Right lung (tissue), 5 donors: ENCODE data around the gene EIF4G1. TPM values are rescaled to one million over a fixed set of nuclear protein-coding genes. Genes with fewer than 3 reads are reported as not detected.

Experiments used
- DNase-seq, 2 donors: peaks; one replicate each; pipeline ENCODE4 v3.0.0-alpha.2; 2013
- polyA plus RNA-seq, 5 donors: library from polyadenylated mRNA; unstranded; fragments of 120-200 nt; gene quantifications; one replicate each; pipeline versions ENCODE4 v1.2.1 to v1.2.3, GENCODE V29; 2013; ENCODE audit warnings: inconsistent platforms in 1 of 5, low replicate concordance in 1 of 5; ENCODE audit not compliant: insufficient read length in 5 of 5, insufficient read depth in 1 of 5

The EIF4G1 gene
- polyA plus RNA-seq, 5 donors: 141 to 216 (median 161) TPM

GRCh38 chr3:184347321-184348056 is 33.1 kb downstream of the EIF4G1 start:
- peak in 1 of 2 donors; percentile 32 for DNase-seq

GRCh38 chr3:184348057-184348382 is 33.6 kb downstream of the EIF4G1 start:
- no peak for DNase-seq

GRCh38 chr3:184349563-184350470 is 35.4 kb downstream of the EIF4G1 start:
- DNase-seq: no peak

DNA sequence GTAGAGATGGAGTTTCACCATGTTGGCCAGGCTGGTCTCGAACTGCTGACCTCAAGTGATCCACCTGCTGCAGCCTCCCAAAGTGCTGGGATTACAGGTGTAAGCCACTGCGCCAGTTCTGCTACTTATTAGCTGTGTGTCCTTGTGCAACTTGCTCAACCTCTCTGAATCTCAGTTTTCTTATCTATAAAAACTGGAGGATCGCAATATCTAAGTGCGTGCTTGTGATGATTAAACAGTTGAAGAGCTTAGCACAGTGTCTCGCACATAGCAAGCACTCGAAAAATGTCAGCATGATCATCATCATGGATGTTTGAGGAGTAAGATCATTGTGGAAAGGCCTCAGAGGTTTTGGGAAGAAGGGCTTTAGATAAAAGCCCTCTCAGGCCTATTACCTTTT is 36.2 kb downstream of the EIF4G1 start:
- no peak for DNase-seq

- no peak for DNase-seq
Observed at GRCh38 chr3:184351511-184352148, 37.2 kb downstream of the EIF4G1 start.

DNA sequence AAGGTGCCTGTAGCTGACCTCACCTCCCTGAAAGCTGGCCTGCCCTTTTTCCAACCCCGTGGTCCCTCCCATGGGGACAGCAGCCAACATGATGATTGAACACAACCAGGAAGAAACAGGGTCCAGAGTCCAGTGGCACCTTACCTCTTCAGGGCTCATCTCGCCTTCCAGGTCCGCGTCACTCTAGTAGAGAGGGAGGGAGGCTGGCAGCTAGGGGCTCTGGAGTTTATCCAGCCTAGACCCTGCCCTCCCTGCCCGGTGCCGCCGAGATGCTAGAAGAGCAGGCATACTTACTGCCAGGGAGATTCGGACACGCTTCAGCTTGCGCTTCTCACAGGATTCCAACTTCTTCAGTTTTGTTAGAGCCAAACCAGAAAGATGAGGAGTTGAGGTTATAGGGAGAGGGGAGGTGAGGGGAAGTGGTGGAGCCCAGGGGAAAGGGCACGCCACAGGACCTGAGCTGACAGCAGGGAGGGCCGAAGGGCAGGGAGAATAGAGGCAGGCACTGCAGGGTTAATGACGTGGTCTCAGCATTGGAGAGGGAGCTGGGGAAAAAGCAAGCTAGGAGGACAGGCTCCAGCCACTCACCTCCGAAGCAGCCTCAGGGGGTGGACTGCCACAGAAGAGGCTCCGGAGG is 37.9 kb downstream of the EIF4G1 start:
- DNase-seq: no peak

DNA sequence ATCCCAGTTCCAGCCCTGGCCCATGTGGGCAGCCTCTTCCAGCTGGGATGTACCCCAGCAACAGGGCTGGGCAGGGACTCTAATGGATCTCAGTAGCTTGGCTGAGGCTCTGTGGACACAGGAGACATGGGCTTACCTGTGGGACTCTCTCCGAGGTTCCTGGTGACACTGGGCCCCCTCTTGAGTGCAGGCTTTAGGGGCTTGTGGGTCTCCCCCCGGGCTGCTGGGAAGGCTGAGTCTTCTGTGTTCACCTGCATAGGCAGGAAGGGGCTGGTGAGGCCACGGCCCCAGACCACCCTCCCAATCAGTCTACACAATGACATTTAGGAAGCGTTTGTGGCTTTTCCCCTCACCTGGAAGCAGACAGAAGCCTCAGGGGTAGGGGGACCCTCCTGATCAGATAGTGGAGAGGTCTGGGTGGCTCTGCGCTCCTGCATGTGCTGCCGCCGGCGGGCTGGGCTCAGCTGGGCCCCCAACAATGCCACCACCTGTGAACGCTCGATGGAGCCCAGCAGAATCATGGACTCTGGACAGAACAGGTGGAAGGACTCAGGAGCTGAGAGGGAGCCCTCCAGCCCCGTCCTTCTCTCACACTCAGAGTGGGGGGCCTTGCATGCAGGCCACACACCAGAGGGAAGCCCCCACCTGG is 38.6 kb downstream of the EIF4G1 start:
- no peak for DNase-seq

- DNase-seq: no peak
Observed at GRCh38 chr3:184353546-184353941, 39.1 kb downstream of the EIF4G1 start.

GRCh38 chr3:184354121-184354728 is 39.8 kb downstream of the EIF4G1 start:
- no peak for DNase-seq

- DNase-seq: no peak
Observed at GRCh38 chr3:184354754-184355153, 40.3 kb downstream of the EIF4G1 start.

DNA sequence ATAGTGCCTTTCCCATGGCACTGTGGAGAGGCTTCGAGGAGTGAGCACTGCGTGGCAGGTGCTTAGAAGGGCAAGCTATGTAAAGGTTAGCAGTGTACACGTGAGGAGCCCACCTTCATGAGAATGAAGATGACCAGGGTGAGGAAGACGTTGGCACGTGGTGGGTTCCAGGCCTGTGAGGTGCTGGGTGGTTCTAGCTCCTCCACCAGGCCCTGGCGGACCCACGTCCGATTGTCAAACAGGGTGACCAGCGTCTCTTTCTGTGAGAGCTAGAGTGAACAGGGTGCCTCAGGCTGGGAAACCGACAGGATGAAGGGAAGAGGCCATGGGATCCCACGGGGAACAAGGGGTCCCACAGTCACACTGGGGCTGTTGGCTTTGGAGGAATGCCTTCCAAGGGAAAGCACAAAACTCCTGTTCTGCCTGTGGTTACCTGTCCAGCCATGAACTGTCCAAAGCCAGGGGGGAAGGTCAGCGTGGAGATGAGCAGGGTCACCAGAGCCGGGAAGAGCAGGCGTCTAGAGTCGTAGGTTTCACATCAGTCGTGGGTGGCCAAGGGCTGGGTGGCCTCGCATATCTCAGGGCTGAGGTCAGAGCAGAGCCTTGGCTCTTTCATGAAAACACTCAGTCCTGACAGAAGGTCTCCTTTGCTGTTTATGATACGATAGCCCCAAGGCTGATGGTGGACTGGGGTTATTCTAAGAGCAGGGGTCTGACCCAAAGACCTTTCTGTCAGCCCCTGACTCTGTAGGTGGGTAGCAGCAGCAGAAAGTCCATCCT is 41.0 kb downstream of the EIF4G1 start:
- no peak for DNase-seq

DNA sequence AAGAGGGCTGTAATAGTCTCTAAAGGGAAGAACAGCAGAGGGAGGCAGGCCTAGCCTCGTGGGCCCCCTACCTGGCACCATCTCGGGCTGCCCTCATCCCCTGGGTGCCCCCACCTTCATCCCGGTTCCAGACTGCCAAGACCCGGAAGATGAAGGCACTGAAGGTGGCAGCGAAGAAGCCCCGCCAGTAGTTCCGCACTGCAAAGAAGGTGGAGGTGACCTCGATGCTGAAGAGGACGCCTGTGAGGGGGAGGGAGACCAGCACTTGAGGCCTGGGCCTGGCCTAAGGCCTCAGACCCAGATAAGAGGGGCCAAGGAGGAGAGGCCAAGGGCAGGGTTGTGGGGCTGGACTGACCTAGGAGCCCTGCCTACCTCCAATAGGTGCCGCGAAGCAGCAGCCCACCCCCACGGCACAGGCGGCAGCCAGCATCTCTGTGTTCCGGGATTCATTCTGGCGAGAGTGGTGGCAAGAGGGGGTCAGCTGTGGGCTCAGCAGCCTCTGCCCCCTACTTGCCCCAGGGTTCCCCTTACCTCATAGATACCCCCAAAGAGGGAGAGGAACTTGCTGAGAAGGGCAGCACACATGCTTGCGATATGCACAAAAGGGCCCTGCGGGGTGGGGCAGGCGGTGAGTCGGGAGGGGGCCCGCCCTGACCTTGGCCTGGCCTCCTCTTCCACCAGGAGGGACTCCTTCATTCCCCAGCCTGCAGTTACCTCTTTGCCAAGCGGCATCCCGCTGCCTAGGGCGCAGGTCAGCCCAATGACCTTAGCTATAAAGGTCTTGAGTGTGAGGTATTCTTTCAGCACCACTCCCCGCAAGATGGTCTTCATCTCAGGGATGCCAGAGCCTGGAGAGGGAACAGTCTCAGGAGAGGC is 43.1 kb downstream of the EIF4G1 start:
- DNase-seq: no peak

DNA sequence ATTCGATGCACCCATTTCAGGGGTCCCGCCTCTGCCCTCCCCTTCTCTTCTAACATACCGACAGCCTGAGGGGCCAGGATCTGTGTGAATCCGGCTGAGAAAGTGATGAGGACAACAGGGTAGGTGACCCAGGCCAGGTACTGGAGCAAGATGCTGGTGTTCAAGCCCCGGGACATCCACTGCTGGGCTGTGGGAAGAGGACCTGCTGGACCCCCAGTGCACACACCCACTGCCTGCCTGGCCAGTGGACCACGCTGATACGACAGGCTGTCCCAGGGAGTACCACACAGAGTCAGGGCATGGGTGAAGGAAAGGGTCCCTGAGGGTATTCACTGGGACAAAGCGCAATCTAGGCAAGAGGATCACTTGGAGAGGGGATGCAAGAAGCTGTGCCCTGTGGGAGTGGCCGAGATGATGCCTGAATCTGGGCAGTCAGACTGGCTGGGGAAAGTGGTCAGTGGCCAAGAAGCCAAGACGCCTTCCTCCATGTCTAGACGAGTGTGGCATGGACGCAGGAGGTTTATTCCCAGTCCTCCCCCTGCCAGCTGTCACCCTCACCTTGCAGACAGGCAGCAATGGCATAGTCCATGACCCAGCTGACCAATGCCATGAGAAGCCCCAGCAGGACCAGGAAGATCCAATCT is 43.8 kb downstream of the EIF4G1 start:
- no peak for DNase-seq

DNA sequence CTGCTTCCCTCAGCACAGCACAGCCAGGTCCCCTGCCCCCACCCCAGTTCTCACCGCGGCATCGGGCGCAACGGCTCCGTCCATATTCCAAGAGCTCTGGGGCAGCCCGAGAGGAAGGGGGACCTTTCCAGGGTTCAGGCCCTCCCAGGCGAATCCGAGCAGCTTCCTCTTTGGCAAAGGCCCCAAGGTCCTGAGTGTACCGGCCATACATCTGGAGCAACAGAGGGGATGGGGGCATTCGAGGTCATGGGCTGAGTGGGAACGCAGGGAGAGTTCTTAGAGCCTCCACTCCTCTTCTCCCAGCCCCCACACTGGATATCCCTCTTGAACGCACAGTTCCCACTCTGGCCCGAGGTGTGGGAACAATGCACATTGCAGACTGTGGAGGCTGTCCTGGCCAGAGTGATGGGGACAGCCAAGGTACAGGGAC is 44.5 kb downstream of the EIF4G1 start:
- DNase-seq: no peak

DNA sequence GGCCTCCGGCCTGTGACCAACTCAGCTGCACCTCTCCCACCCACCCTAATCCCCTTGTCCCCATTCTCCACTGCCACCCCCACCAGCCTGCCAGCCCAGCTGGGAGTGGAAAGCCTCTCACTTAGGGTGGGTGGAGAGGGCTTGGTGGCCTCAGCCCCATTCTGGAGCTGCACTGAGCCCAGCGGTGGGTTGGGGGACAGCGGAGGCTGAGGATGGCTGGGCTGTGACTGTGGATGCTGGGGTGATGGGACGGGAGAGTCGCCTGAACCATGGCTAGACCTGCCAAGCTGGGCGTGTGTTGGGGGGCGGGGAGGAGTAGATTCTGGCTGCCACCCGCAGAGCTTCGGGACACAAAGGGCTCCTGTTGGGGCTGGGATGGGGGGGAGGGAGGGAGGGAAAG is 45.2 kb downstream of the EIF4G1 start:
- no peak for DNase-seq

DNA sequence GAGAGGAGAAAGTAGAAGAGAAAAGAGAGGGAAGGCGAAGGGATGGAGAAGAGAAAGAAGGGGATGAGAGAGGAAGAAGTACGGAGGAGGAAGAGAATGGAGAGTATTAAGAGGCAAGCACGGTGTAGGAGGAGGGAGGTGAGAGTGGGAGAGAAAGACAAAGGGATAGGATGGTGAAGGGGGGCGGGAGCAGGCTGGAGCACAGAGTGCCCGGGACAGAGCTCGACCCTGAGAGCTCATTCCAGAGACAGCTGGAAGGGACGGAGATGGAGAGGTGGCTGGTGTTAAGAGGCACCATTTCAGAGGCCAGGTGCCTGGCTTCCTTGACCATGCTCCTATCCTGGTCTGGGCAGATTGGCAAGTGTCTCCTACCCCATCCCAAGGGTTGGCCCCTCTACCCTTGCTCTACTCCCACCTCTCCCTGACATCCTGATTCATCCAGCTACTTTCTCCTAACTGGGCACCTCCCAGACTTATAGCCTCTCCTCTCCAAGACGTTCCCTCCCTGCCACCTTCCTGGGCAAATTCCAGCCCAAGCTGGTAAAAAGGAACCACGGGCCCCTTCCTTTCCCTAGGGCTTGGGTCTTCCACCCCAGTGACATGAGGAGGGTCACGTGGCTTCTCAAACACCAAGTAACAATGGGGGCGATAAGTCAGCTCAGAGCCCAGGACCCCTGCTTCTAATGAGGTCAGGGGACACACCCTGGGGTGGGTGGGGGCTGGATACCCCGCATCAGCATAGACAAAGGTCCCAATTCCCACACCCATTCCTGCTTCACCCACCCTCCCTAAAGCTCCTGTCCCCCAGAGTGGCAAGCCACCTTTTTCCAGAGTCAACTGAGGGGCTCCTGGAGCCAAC is 45.9 kb downstream of the EIF4G1 start:
- no peak for DNase-seq

GRCh38 chr3:184360929-184361531 is 46.6 kb downstream of the EIF4G1 start:
- DNase-seq: no peak
